Natural killer cell (primary cell): ENCODE measurements around the gene CABLES1. TPM values are rescaled to one million over a fixed set of nuclear protein-coding genes. Genes with fewer than 3 reads are reported as not detected.
A peak's percentile ranks its signal among the peaks of the same experiment; 100 is the strongest.

Source experiments
- ATAC-seq, 3 donors: fragments of 150-1000 bp in 2 of 3; fragments of 200-7000 bp in 1 of 3; cut with Tn5 transposase; 1 replicate in 1 of 3; 2 replicates in 2 of 3; pipeline ENCODE4 v1.10.0; 2021; ENCODE audit warnings: mild to moderate bottlenecking in 2 of 3, moderate library complexity in 2 of 3
- DNase-seq, 2 donors: peaks; one replicate each; pipeline versions ENCODE4 v3.0.0 to v3.0.0-alpha.2; 2013 to 2021; ENCODE audit warnings: mixed read lengths in 1 of 2
- H3K27ac ChIP-seq: one replicate; pipeline ENCODE4 v1.5.1; 2013; ENCODE audit warnings: mild to moderate bottlenecking, low read length
- H3K27me3 ChIP-seq: one replicate; pipeline ENCODE4 v1.6.1; 2013; ENCODE audit warnings: low read length; ENCODE audit not compliant: control insufficient read depth, insufficient read depth
- H3K36me3 ChIP-seq: one replicate; pipeline ENCODE4 v1.6.1; 2013; ENCODE audit warnings: low read length; ENCODE audit not compliant: control insufficient read depth, insufficient read depth
- H3K4me1 ChIP-seq: one replicate; pipeline ENCODE4 v1.6.1; 2013; ENCODE audit warnings: low read length; ENCODE audit not compliant: control insufficient read depth, insufficient read depth
- H3K4me3 ChIP-seq: one replicate; pipeline ENCODE4 v1.5.1; 2013; ENCODE audit warnings: low read length
- H3K9me3 ChIP-seq: one replicate; pipeline ENCODE4 v1.6.1; 2013; ENCODE audit warnings: low read length; ENCODE audit not compliant: control insufficient read depth, insufficient read depth
- H3K27ac Mint-ChIP-seq, 2 donors: one replicate each; pipeline ENCODE4 v1.8.0; 2022; ENCODE audit warnings: mild to moderate bottlenecking in 2 of 2, mixed read lengths in 2 of 2, moderate library complexity in 1 of 2
- H3K27me3 Mint-ChIP-seq, 2 donors: one replicate each; pipeline ENCODE4 v1.8.0; 2022; ENCODE audit warnings: low read depth in 2 of 2, mixed read lengths in 2 of 2
- H3K36me3 Mint-ChIP-seq: one replicate; pipeline ENCODE4 v1.8.0; 2022; ENCODE audit warnings: mixed read lengths
- H3K4me1 Mint-ChIP-seq, 2 donors: one replicate each; pipeline ENCODE4 v1.8.0; 2022; ENCODE audit warnings: mixed read lengths in 2 of 2
- H3K4me3 Mint-ChIP-seq: one replicate; pipeline ENCODE4 v1.8.0; 2022; ENCODE audit warnings: mild to moderate bottlenecking, moderate library complexity, mixed read lengths
- H3K9me3 Mint-ChIP-seq, 2 donors: one replicate each; pipeline ENCODE4 v1.8.0; 2022; ENCODE audit warnings: mixed read lengths in 2 of 2
- CTCF ChIP-seq: fragments of 200-600 bp; IDR thresholded peaks from one replicate; pipeline ENCODE4 v1.8.0; 2022; ENCODE audit warnings: antibody characterized with exemption
- WGBS: methylation state at CpG from one replicate; pipeline ENCODE4 v1.1.7; 2013; ENCODE audit warnings: missing lambda C conversion rate; ENCODE audit not compliant: insufficient coverage; 5-methylcytosine and 5-hydroxymethylcytosine counted together
- intact Hi-C: fragments of 100-400 bp; cut with micrococcal nuclease; formaldehyde crosslinking; loops from one replicate; pipeline ENCODE4 v1.14.2; 2022
- total RNA-seq, 4 donors: library from RNA; stranded (reverse); fragments of 120-200 nt in 1 of 4; gene quantifications; one replicate each; pipeline versions ENCODE4 v1.2.3 to v1.2.4, GENCODE V29; 2013 to 2022

Gene CABLES1
- total RNA-seq, 3 donors from 2014 or later (not counting 1 experiment from before 2014, with no cell fraction given), result 1.3 to 2.2 (median 1.8) TPM

GRCh38 chr18:23137097-23137635 lies 1.9 kb downstream of the CABLES1 start:
- intact Hi-C loops, result no loop called here
- Mint-ChIP-seq H3K36me3 (no peaks in the 10 kb centered on the region), H3K27ac (no peak overlapping the region), H3K4me3 (peak overlapping the region; percentile 72), H3K9me3 (no peaks in the 10 kb centered on the region), H3K4me1 (peaks cover 11 to 35% of the 10 kb centered on the region in 2 donors), H3K27me3 (peaks cover 25 to 32% of the 10 kb centered on the region in 2 donors)
- Histone ChIP-seq H3K4me3 (peak overlapping the region; percentile 39), H3K36me3 (no peaks in the 10 kb centered on the region), H3K27ac (no peak overlapping the region), H3K9me3 (no peaks in the 10 kb centered on the region), H3K27me3 (peaks cover 26% of the 10 kb centered on the region), H3K4me1 (peaks cover 41% of the 10 kb centered on the region)
- DNase-seq (no peak), ATAC-seq (no peak)
- TF ChIP-seq CTCF, result no peak
- 47% methylated on average over 12 of the region's 12 CpGs for WGBS

- Mint-ChIP-seq H3K27ac (no peak overlapping the region), H3K27me3 (peaks cover 22 to 29% of the 10 kb centered on the region in 2 donors), H3K36me3 (no peaks in the 10 kb centered on the region), H3K4me3 (peak overlapping the region; percentile 72), H3K4me1 (peaks cover 10 to 42% of the 10 kb centered on the region in 2 donors), H3K9me3 (no peaks in the 10 kb centered on the region)
- Histone ChIP-seq H3K27ac (no peak overlapping the region), H3K4me1 (peaks cover 44% of the 10 kb centered on the region), H3K9me3 (no peaks in the 10 kb centered on the region), H3K36me3 (no peaks in the 10 kb centered on the region), H3K4me3 (no peak overlapping the region), H3K27me3 (peaks cover 26% of the 10 kb centered on the region)
- ATAC-seq (no peak), DNase-seq (no peak)
- intact Hi-C loops, result no loop called here
- 91% methylated on average over 9 of the region's 9 CpGs for WGBS
- TF ChIP-seq CTCF, result no peak
Measured at GRCh38 chr18:23137788-23138216, 2.5 kb downstream of the CABLES1 start.

GRCh38 chr18:23138471-23138870 lies 3.2 kb downstream of the CABLES1 start:
- H3K27ac ChIP-seq, result no peak overlapping the region
- H3K4me3 ChIP-seq, result no peak overlapping the region
- intact Hi-C loops, result no loop called here
- ATAC-seq (no peak), DNase-seq (no peak)
- 92% methylated on average over 5 of the region's 5 CpGs for WGBS
- H3K4me3 Mint-ChIP-seq, result no peak overlapping the region
- no peak for TF ChIP-seq CTCF
- H3K9me3 Mint-ChIP-seq, result no peaks in the 10 kb centered on the region
- peaks cover 26% of the 10 kb centered on the region for H3K27me3 ChIP-seq
- H3K27ac Mint-ChIP-seq, result no peak overlapping the region
- H3K9me3 ChIP-seq, result no peaks in the 10 kb centered on the region
- H3K4me1 ChIP-seq, result peaks cover 48% of the 10 kb centered on the region
- H3K4me1 Mint-ChIP-seq, result peaks cover 10 to 48% of the 10 kb centered on the region in 2 donors
- H3K36me3 Mint-ChIP-seq, result no peaks in the 10 kb centered on the region
- H3K36me3 ChIP-seq, result no peaks in the 10 kb centered on the region
- H3K27me3 Mint-ChIP-seq, result peaks cover 22 to 29% of the 10 kb centered on the region in 2 donors
